Right lobe of liver (tissue), 6 donors: Measurements from ENCODE around the gene HERC3. TPM values are rescaled to one million over a fixed set of nuclear protein-coding genes. Genes with fewer than 3 reads are reported as not detected.

Experiments used
- ATAC-seq, 4 donors: fragments of 200-7000 bp; cut with Tn5 transposase; one replicate each; pipeline ENCODE4 v1.9.1; 2020; ENCODE audit warnings: mild to moderate bottlenecking in 4 of 4, moderate library complexity in 4 of 4
- DNase-seq, 3 donors: peaks; one replicate each; pipeline ENCODE4 v3.0.0-alpha.2; 2020
- H3K27ac ChIP-seq, 3 donors: fragments of 200-600 bp; one replicate each; pipeline ENCODE4 v1.8.0; 2022
- H3K27me3 ChIP-seq, 2 donors: fragments of 200-600 bp; one replicate each; pipeline ENCODE4 v1.8.0; 2022
- H3K36me3 ChIP-seq, 4 donors: fragments of 200-600 bp; sonication (generic) in 1 of 4; one replicate each; pipeline versions ENCODE4 v1.5.1 to v1.8.0; 2017 to 2022; ENCODE audit warnings: control low read depth in 1 of 4
- H3K4me1 ChIP-seq, 4 donors: fragments of 200-600 bp; sonication (generic) in 1 of 4; one replicate each; pipeline versions ENCODE4 v1.5.1 to v1.8.0; 2017 to 2022; ENCODE audit warnings: control low read depth in 1 of 4
- H3K4me3 ChIP-seq, 3 donors: fragments of 200-600 bp; one replicate each; pipeline ENCODE4 v1.8.0; 2022
- H3K9me3 ChIP-seq, 4 donors: fragments of 200-600 bp; sonication (generic) in 1 of 4; one replicate each; pipeline versions ENCODE4 v1.5.1 to v1.8.0; 2017 to 2022; ENCODE audit warnings: control low read depth in 1 of 4
- POLR2A ChIP-seq: fragments of 450-650 bp; IDR thresholded peaks from one replicate; pipeline ENCODE4 v1.6.1; 2017; ENCODE audit warnings: antibody characterized with exemption, mild to moderate bottlenecking
- WGBS: methylation state at CpG from one replicate; pipeline ENCODE4 v1.1.6; 2018; ENCODE audit warnings: low coverage, low lambda C conversion rate; ENCODE audit not compliant: insufficient coverage; ENCODE audit errors: missing lambda C conversion rate; 5-methylcytosine and 5-hydroxymethylcytosine counted together
- intact Hi-C, 2 donors: fragments of 100-400 bp; cut with DNase I; formaldehyde crosslinking; loops; one replicate each; pipeline versions ENCODE4 v1.11.2 to v1.14.1; 2022
- total RNA-seq, 6 experiments: library from RNA; depleted of rRNA in 2 of 6; stranded (reverse); fragments of >200 nt in 2 of 6; fragmentation: NEBNext Ultra II Directional in 3 of 6; extraction: Animal tissue kit (Norgen Biotek cat#: 25700) in 3 of 6; gene quantifications; one replicate each; pipeline versions ENCODE4 v1.1.0 to v1.2.4, GENCODE V29; 2016 to 2023
- TF ChIP-seq, protein P1 (sequence below), 4 donors: fragments of 200-600 bp in 3 of 4; fragments of 450-650 bp in 1 of 4; IDR thresholded peaks; one replicate each; pipeline versions ENCODE4 v1.5.1 to v1.8.0; 2016 to 2022; ENCODE audit warnings: antibody characterized with exemption in 4 of 4, mild to moderate bottlenecking in 2 of 4
- donor health status: DM: no; HTN: yes; CAD: no.
- donor health status: DM: no; HTN: no; CAD: no.
- donor health status: DM: no; HTN: no; CAD: no.
- donor health status: DM: no; HTN: yes; CAD: no.
- donor health status: DM: no; HTN: yes; CAD: no.

Gene HERC3
- total RNA-seq, 6 experiments from 2014 or later, result 7.2 to 15.3 (median 10.9) TPM

GRCh38 chr4:88623097-88623496, 30.8 kb downstream of the HERC3 start:
- no peaks in the 10 kb centered on the region for H3K9me3 ChIP-seq
- DNase-seq, result no peak
- no peak overlapping the region for H3K27ac ChIP-seq
- intact Hi-C loops, result no loop called here
- H3K27me3 ChIP-seq, result no peaks in the 10 kb centered on the region
- H3K36me3 ChIP-seq, result no peaks in the 10 kb centered on the region
- no peak for TF ChIP-seq POLR2A
- TF ChIP-seq, protein P1, sequence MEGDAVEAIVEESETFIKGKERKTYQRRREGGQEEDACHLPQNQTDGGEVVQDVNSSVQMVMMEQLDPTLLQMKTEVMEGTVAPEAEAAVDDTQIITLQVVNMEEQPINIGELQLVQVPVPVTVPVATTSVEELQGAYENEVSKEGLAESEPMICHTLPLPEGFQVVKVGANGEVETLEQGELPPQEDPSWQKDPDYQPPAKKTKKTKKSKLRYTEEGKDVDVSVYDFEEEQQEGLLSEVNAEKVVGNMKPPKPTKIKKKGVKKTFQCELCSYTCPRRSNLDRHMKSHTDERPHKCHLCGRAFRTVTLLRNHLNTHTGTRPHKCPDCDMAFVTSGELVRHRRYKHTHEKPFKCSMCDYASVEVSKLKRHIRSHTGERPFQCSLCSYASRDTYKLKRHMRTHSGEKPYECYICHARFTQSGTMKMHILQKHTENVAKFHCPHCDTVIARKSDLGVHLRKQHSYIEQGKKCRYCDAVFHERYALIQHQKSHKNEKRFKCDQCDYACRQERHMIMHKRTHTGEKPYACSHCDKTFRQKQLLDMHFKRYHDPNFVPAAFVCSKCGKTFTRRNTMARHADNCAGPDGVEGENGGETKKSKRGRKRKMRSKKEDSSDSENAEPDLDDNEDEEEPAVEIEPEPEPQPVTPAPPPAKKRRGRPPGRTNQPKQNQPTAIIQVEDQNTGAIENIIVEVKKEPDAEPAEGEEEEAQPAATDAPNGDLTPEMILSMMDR (IDR thresholded peaks at IDR 0.05), result no peak
- ATAC-seq, result peak in 1 of 4 donors; percentile 48
- no peak overlapping the region for H3K4me3 ChIP-seq
- H3K4me1 ChIP-seq, result no peaks in the 10 kb centered on the region
- WGBS, result 75% methylated on average over 3 of the region's 3 CpGs

DNA sequence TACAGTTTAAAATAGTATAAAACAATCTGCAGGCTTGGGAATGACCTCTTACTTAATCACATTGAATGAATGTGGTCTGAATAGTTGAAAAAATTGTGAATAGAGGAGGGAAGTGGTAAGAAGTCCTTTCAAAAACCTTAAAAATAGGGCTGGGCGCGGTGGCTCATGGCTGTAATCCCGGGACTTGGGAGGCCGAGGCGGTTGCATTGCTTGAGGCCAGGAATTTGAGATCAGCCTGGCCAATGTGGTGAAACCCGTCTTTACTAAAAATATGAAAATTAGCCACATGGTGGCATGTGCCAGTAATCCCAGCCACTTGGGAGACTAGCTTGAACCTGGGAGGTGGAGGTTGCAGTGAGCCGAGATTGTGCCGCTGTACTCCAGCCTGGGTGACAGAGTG, 36.5 kb downstream of the HERC3 start:
- DNase-seq (no peak), ATAC-seq (no peak)
- Histone ChIP-seq H3K27ac (no peak overlapping the region), H3K9me3 (no peaks in the 10 kb centered on the region), H3K4me1 (no peaks in the 10 kb centered on the region), H3K27me3 (no peaks in the 10 kb centered on the region), H3K4me3 (no peak overlapping the region), H3K36me3 (no peaks in the 10 kb centered on the region)
- intact Hi-C loops, result no loop called here
- TF ChIP-seq POLR2A, result no peak
- TF ChIP-seq, protein P1 (IDR thresholded peaks at IDR 0.05), result no peak
- WGBS, result 95% methylated on average over 4 of the region's 8 CpGs

GRCh38 chr4:88629826-88630225, 37.5 kb downstream of the HERC3 start:
- Histone ChIP-seq H3K9me3 (no peaks in the 10 kb centered on the region), H3K27ac (no peak overlapping the region), H3K4me3 (no peak overlapping the region), H3K27me3 (no peaks in the 10 kb centered on the region), H3K36me3 (no peaks in the 10 kb centered on the region), H3K4me1 (no peaks in the 10 kb centered on the region)
- ATAC-seq (no peak), DNase-seq (no peak)
- no peak for TF ChIP-seq POLR2A
- TF ChIP-seq, protein P1 (IDR thresholded peaks at IDR 0.05), result no peak
- intact Hi-C loops, result no loop called here

- 47% methylated on average over 2 of the region's 2 CpGs for WGBS
- intact Hi-C loops, result no loop called here
- no peaks in the 10 kb centered on the region for H3K36me3 ChIP-seq
- ATAC-seq (peak in 1 of 4 donors; percentile 59), DNase-seq (no peak)
- no peaks in the 10 kb centered on the region for H3K9me3 ChIP-seq
- no peaks in the 10 kb centered on the region for H3K27me3 ChIP-seq
- TF ChIP-seq, protein P1 (IDR thresholded peaks at IDR 0.05), result no peak
- no peak for TF ChIP-seq POLR2A
- H3K4me1 ChIP-seq, result no peaks in the 10 kb centered on the region
- H3K27ac ChIP-seq, result no peak overlapping the region
- no peak overlapping the region for H3K4me3 ChIP-seq
These were observed 38.5 kb downstream of the HERC3 start for GRCh38 chr4:88630756-88631155.

DNA sequence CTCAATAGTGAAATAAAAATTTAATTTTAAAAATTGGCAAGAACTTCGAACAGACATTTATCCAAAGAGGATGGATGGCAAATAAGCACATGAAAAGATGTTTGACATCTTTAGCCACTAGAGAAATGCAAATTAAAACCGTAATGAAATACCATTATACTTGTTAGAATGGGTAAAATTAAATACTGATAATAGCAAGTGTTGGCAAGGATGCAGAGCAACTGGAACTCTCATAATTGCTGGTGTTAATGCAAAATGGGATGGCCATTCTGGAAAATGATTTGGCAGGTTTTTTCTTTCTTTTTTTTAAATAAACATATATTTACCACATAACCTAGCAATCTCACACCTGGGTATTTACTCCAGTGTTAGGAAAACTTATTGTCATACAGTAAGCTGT, 51.7 kb downstream of the HERC3 start:
- Histone ChIP-seq H3K4me3 (no peak overlapping the region), H3K36me3 (no peaks in the 10 kb centered on the region), H3K9me3 (no peaks in the 10 kb centered on the region), H3K4me1 (no peaks in the 10 kb centered on the region), H3K27me3 (no peaks in the 10 kb centered on the region), H3K27ac (no peak overlapping the region)
- WGBS, result 92% methylated on average over 2 of the region's 2 CpGs
- TF ChIP-seq, protein P1 (IDR thresholded peaks at IDR 0.05), result no peak
- TF ChIP-seq POLR2A, result no peak
- DNase-seq (no peak), ATAC-seq (no peak)
- intact Hi-C loops, result no loop called here
